Activated naive CD8-positive, alpha-beta T cell treated with anti-CD3 and anti-CD28 coated beads, Interleukin-2, amount 50 U/mL, for 16 hours (primary cell): Measurements from ENCODE around the gene SLC16A1.
"Not testable (repeated sequence)": the region's sequence is repeated elsewhere in the genome, so short reads cannot be mapped to it uniquely, and the experiment has no call there.

Experiments used
- DNase-seq: peaks from one replicate; pipeline ENCODE4 v3.0.0-alpha.2; 2020; ENCODE audit warnings: low read depth, low spot score

The SLC16A1 gene

GRCh38 chr1:112971006-112971405 lies 15.0 kb upstream of the SLC16A1 start:
- no peak for DNase-seq

- DNase-seq = no peak
These were observed 8.4 kb upstream of the SLC16A1 start for GRCh38 chr1:112964347-112964746.

- DNase-seq = no peak
These were observed 5.1 kb upstream of the SLC16A1 start for GRCh38 chr1:112961072-112961471.

- no peak for DNase-seq
These were observed 4.4 kb upstream of the SLC16A1 start for GRCh38 chr1:112960384-112960783.

- not testable (repeated sequence) for DNase-seq
These were observed 2.2 kb upstream of the SLC16A1 start for GRCh38 chr1:112958236-112958635.

- peak; percentile 7 for DNase-seq
These were observed 1.3 kb upstream of the SLC16A1 start for GRCh38 chr1:112957133-112957812.

GRCh38 chr1:112956544-112957132 lies 642 bp upstream of the SLC16A1 start:
- DNase-seq = no peak

GRCh38 chr1:112954945-112955772 lies 837 bp downstream of the SLC16A1 start:
- DNase-seq = peak; percentile 30

GRCh38 chr1:112954017-112954650 lies 1.9 kb downstream of the SLC16A1 start:
- no peak for DNase-seq

- no peak for DNase-seq
These were observed 5.6 kb downstream of the SLC16A1 start for GRCh38 chr1:112950426-112950825.

GRCh38 chr1:112946683-112947082 lies 9.3 kb downstream of the SLC16A1 start:
- no peak for DNase-seq

GRCh38 chr1:112939810-112940209 lies 16.2 kb downstream of the SLC16A1 start:
- DNase-seq = no peak

GRCh38 chr1:112938210-112938609 lies 17.8 kb downstream of the SLC16A1 start:
- no peak for DNase-seq

GRCh38 chr1:112937495-112937894 lies 18.5 kb downstream of the SLC16A1 start:
- no peak for DNase-seq

GRCh38 chr1:112937070-112937469 lies 18.9 kb downstream of the SLC16A1 start:
- no peak for DNase-seq

- no peak for DNase-seq
These were observed 20.4 kb downstream of the SLC16A1 start for GRCh38 chr1:112935461-112936111.

- no peak for DNase-seq
These were observed 21.4 kb downstream of the SLC16A1 start for GRCh38 chr1:112934577-112934976.

- DNase-seq = no peak
These were observed 22.0 kb downstream of the SLC16A1 start for GRCh38 chr1:112933820-112934571.

GRCh38 chr1:112929979-112930378 lies 26.0 kb downstream of the SLC16A1 start:
- no peak for DNase-seq

GRCh38 chr1:112927462-112927990 lies 28.5 kb downstream of the SLC16A1 start:
- no peak for DNase-seq

GRCh38 chr1:112926858-112927257 lies 29.1 kb downstream of the SLC16A1 start:
- no peak for DNase-seq
